C4-2B (cell line): ENCODE measurements around the gene ZNF35.

Experiments used
- ZFX ChIP-seq: fragments of 450-650 bp; IDR thresholded peaks from 2 replicates; pipeline ENCODE4 v1.6.1; 2017
- TF ChIP-seq, protein P1 (sequence below): fragments of 450-650 bp; conservative IDR thresholded peaks from 2 replicates; pipeline ENCODE4 v1.5.1; 2017; ENCODE audit warnings: mild to moderate bottlenecking

DNA sequence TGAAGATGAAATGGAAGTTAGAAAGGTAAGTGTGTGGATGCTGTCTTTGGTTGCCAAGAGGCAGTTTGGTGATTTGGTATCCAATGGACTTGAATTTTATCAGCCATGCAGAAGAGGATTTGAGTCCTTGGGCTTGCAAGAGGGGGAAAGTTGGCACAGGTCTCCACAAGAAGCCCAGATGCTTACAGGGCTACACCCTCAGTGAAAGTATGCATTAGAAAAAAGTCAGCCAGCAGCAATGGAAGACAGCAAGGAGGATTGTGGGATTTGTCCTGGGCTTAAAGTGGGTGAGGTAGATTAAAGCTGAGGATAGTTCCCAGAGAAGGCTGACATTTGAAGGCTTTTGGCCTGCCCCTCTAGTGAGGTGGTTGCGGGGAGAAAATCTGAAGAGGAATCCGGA lies 46.8 kb upstream of the ZNF35 start:
- TF ChIP-seq, protein P1, sequence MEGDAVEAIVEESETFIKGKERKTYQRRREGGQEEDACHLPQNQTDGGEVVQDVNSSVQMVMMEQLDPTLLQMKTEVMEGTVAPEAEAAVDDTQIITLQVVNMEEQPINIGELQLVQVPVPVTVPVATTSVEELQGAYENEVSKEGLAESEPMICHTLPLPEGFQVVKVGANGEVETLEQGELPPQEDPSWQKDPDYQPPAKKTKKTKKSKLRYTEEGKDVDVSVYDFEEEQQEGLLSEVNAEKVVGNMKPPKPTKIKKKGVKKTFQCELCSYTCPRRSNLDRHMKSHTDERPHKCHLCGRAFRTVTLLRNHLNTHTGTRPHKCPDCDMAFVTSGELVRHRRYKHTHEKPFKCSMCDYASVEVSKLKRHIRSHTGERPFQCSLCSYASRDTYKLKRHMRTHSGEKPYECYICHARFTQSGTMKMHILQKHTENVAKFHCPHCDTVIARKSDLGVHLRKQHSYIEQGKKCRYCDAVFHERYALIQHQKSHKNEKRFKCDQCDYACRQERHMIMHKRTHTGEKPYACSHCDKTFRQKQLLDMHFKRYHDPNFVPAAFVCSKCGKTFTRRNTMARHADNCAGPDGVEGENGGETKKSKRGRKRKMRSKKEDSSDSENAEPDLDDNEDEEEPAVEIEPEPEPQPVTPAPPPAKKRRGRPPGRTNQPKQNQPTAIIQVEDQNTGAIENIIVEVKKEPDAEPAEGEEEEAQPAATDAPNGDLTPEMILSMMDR = no peak
- TF ChIP-seq ZFX = no peak
